HG03521 (cell line): ENCODE measurements around the gene ITGBL1.

Source experiments
- ATAC-seq: cut with Tn5 transposase; IDR thresholded peaks from one replicate; pipeline ENCODE4 v1.9.1; 2021; ENCODE audit warnings: mild to moderate bottlenecking, moderate library complexity; ENCODE audit not compliant: unreplicated experiment

Gene ITGBL1

DNA sequence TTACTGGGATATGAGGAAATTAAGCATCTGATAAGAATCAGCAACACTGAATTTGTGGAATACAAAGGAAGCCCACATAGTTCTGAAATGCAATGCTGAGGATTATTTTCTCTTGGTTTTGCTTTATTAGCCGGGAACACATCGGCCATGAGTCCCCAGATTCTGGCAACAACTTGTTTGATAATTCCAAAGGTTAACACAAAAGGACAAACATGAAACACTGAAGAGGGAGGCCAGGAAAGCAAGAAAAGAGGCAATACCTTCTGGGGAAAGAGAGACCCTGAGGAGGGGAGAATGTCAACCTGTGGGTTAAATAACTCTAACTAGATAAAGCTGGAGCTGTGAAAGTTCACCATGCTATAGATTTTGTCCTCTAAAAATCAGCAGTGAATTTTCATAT is 285.9 kb downstream of the ITGBL1 start:
- no peak for ATAC-seq

DNA sequence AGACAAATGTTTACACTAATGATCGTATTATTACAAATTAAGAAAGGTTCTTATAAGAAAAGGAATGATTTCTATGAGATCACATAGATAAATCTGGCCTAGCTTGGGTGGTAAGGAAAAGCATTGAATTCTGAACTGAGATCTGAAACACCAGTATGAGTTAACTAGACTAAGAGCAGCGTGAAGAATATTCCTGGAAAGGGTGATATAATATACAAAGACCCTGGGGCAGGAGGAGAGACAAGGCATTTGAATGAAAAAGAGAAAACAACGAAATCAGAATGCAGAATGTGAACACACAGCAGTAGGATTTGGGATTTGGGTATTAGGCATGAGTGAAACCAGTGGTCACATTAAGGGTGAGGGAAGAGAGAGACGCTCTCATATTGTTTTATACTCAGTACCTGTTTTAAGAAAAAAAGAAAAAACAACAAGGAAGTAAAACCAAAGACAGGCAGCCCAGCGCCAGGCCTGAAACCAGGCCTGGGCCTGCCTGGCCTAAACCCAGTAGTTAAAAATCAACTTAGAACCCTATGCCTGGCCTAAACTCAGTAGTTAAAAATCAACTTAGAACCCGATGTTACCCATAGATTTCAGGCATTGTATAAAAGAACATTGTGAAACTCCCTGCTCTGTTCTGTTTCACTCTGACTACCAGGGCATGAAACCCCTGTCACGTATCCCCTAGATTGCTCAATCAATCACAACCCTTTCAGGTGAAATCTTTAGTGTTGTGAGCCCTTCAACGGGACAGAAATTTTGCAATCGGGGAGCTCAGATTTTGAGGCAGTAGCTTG is 287.1 kb downstream of the ITGBL1 start:
- peak; percentile 94 for ATAC-seq

DNA sequence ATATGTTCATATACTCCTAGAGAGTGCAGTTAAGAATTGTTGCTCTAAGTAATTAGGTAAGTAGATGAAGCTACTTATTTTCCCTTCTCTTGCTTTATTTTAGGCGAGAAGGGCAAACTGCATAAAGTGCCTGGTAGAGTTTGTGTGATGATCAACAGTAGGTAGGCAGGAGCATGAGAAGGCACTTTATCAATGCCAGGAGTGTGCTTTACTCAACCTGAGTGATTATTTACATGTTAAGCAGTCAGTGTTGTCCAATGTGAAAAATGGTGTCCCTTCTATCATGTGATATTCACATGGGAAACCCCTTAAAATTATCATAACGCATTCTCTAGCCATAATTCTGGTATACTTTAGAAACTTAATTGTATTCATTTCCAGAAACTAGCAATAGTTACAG is 294.0 kb downstream of the ITGBL1 start:
- no peak for ATAC-seq

- ATAC-seq = no peak
Measured at GRCh38 chr13:101747039-101747438, 294.6 kb downstream of the ITGBL1 start.

DNA sequence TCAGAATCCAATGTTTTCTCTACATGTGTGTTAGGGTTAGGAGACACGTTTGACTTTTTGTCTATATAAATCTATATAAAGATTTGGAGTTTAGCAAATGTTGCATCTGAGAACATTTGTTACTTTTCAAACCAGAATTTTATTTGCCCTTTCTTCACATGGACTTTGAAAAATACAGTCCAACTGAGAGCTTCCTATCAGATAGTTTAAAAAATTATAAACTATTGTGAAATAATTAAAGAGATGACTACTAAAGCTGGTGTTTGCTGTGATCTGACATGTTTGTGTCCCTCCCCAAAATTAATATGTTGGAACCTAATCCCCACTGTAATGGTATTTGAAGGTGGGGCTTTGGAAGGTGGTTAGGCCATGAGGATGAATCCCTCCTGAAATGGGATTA is 297.1 kb downstream of the ITGBL1 start:
- ATAC-seq = no peak

DNA sequence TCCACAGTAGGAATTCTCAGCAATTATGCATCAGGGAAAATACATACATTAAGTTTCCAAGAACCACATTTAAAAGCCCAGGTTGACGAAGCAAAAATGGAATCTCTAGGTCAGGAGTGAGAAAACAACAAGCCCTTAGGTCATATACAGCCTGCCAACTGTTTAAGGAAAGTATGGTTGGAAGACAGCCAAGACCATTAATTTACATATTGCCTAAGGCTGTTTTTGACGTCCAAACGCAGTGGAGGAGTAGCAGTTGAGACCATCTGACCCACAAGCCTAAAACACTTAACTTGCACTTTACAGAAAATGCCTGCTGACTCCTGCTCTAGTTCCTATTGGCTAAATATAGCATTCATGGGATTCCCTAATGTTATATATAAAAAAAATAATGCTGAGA is 299.0 kb downstream of the ITGBL1 start:
- no peak for ATAC-seq

- ATAC-seq = no peak
Measured at GRCh38 chr13:101752432-101752831, 300.0 kb downstream of the ITGBL1 start.

DNA sequence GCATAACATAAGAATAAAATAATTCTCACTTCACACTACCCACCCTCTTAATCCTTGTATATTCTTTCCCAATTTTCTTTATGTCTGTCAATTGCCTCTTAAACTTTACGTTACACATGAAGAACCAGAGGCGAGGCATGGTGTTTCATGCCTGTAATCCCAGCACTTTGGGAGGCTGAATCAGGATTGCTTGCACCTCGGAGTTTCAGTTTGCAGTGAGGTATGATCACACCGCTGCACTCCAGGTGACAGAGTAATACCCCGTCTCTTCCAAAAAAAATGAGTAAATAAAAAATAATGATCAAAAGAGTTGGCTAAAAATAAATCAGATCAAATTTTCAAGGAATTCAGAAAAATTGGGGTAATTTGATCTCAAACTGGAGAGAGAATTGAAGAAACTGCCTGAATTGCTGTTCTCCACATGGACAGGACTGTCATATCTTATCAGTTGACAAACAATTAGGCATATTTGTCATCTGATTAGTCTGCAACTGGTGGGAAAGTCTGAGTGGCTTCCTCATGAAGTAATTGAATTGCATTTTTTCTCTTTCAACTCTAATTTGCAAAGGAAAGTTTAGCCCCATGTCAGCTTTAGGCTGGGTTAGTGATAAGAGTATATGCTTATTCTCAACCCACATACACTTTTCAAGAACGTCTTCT is 302.9 kb downstream of the ITGBL1 start:
- no peak for ATAC-seq

GRCh38 chr13:101757446-101758039 is 305.1 kb downstream of the ITGBL1 start:
- ATAC-seq = peak; percentile 89

- ATAC-seq = no peak
Measured at GRCh38 chr13:101763191-101763590, 310.7 kb downstream of the ITGBL1 start.
